ENCODE measurements around the gene TPRG1L.

The TPRG1L gene

GRCh38 chr1:3608154-3608553 is 16.7 kb upstream of the TPRG1L start:
- no peak for ATAC-seq (ENCODE audit: low read depth)
- H3K4me1 ChIP-seq (ENCODE audit: insufficient read depth, poor library complexity, severe bottlenecking) = peaks cover 3% of the 10 kb centered on the region
- TF ChIP-seq CTCF (IDR thresholded peaks at IDR 0.05; ENCODE audit: poor library complexity, severe bottlenecking) = no peak
- no peak overlapping the region for H3K4me3 ChIP-seq (ENCODE audit: severe bottlenecking)
- DNase-seq (ENCODE audit: low spot score) = no peak
- H3K9me3 ChIP-seq (ENCODE audit: severe bottlenecking) = no peaks in the 10 kb centered on the region
- H3K36me3 ChIP-seq (ENCODE audit: low read depth) = no peaks in the 10 kb centered on the region
- no peaks in the 10 kb centered on the region for H3K27me3 ChIP-seq (ENCODE audit: insufficient read depth, poor library complexity, severe bottlenecking)
- H3K27ac ChIP-seq (ENCODE audit: poor library complexity, severe bottlenecking) = no peak overlapping the region

- H3K9me3 ChIP-seq (ENCODE audit: severe bottlenecking) = no peaks in the 10 kb centered on the region
- no peak overlapping the region for H3K4me3 ChIP-seq (ENCODE audit: severe bottlenecking)
- H3K27me3 ChIP-seq (ENCODE audit: insufficient read depth, poor library complexity, severe bottlenecking) = no peaks in the 10 kb centered on the region
- H3K36me3 ChIP-seq (ENCODE audit: low read depth) = no peaks in the 10 kb centered on the region
- peaks cover 9% of the 10 kb centered on the region for H3K4me1 ChIP-seq (ENCODE audit: insufficient read depth, poor library complexity, severe bottlenecking)
- TF ChIP-seq CTCF (IDR thresholded peaks at IDR 0.05; ENCODE audit: poor library complexity, severe bottlenecking) = no peak
- H3K27ac ChIP-seq (ENCODE audit: poor library complexity, severe bottlenecking) = no peak overlapping the region
- ATAC-seq (ENCODE audit: low read depth) = no peak
- DNase-seq (ENCODE audit: low spot score) = no peak
Observed at GRCh38 chr1:3609016-3609768, 15.6 kb upstream of the TPRG1L start.

- Histone ChIP-seq H3K9me3 (ENCODE audit: severe bottlenecking) (no peaks in the 10 kb centered on the region), H3K4me1 (ENCODE audit: insufficient read depth, poor library complexity, severe bottlenecking) (peaks cover 9% of the 10 kb centered on the region), H3K36me3 (ENCODE audit: low read depth) (no peaks in the 10 kb centered on the region), H3K27me3 (ENCODE audit: insufficient read depth, poor library complexity, severe bottlenecking) (no peaks in the 10 kb centered on the region), H3K27ac (ENCODE audit: poor library complexity, severe bottlenecking) (no peak overlapping the region), H3K4me3 (ENCODE audit: severe bottlenecking) (no peak overlapping the region)
- no peak for ATAC-seq (ENCODE audit: low read depth)
- TF ChIP-seq CTCF (IDR thresholded peaks at IDR 0.05; ENCODE audit: poor library complexity, severe bottlenecking) = no peak
- DNase-seq (ENCODE audit: low spot score) = no peak
Observed at GRCh38 chr1:3609769-3610526, 14.9 kb upstream of the TPRG1L start.

GRCh38 chr1:3610527-3611169 is 14.2 kb upstream of the TPRG1L start:
- H3K36me3 ChIP-seq (ENCODE audit: low read depth) = no peaks in the 10 kb centered on the region
- peak overlapping the region; percentile 20 for H3K4me3 ChIP-seq (ENCODE audit: severe bottlenecking)
- no peaks in the 10 kb centered on the region for H3K9me3 ChIP-seq (ENCODE audit: severe bottlenecking)
- TF ChIP-seq CTCF (IDR thresholded peaks at IDR 0.05; ENCODE audit: poor library complexity, severe bottlenecking) = no peak
- peaks cover 9% of the 10 kb centered on the region for H3K4me1 ChIP-seq (ENCODE audit: insufficient read depth, poor library complexity, severe bottlenecking)
- H3K27ac ChIP-seq (ENCODE audit: poor library complexity, severe bottlenecking) = no peak overlapping the region
- H3K27me3 ChIP-seq (ENCODE audit: insufficient read depth, poor library complexity, severe bottlenecking) = no peaks in the 10 kb centered on the region
- DNase-seq (ENCODE audit: low spot score) = no peak
- no peak for ATAC-seq (ENCODE audit: low read depth)
